ENCODE measurements around the gene ITPA. TPM values are rescaled to one million over a fixed set of nuclear protein-coding genes. Genes with fewer than 3 reads are reported as not detected.

Gene ITPA
- total and polyA plus RNA-seq, 2 of the 4 experiments (the other 2 are of a cell fraction): 32.4 to 49.0 TPM

- no peak overlapping the region for H3K14ac ChIP-seq (replicated peaks; ENCODE audit: low read depth, low read length)
- no peak overlapping the region for H3K23ac ChIP-seq (ENCODE audit: low read depth, low read length)
- H3K27ac ChIP-seq (ENCODE audit: insufficient read depth, low read length): no peak overlapping the region
- CTCF ChIA-PET: interaction anchor here (0.6 to 1.2 kb wide), 4 partner anchors 9 to 235 kb away, joined by 3 to 5 read pairs (median 3); partner anchors contain the start of gene ITPA
- no peak overlapping the region for H3K4ac ChIP-seq (ENCODE audit: low read depth, low read length)
- no peak overlapping the region for H2BK15ac ChIP-seq (ENCODE audit: low read depth, low read length)
- H4K8ac ChIP-seq (ENCODE audit: low read depth in 2 of 2, low read length in 2 of 2): 0 out of 4 replicates have a peak overlapping the region, but pooled peaks of 1 of the 2 experiments have one; percentile 42
- H2AK9ac ChIP-seq (replicated peaks; ENCODE audit: low read depth, low read length, poor library complexity): peak overlapping the region; percentile 98
- no peak overlapping the region for H3K9ac ChIP-seq (ENCODE audit: low read depth, low read length)
- BruUV-seq (replicated peaks): no TSS peak
- no peak overlapping the region for H2BK20ac ChIP-seq (ENCODE audit: low read depth, low read length)
- peaks cover 0 to 16% of the 10 kb centered on the region in 2 experiments; a peak in 2 of 4 replicates for H3K79me1 ChIP-seq (ENCODE audit: low read depth in 1 of 2, low read length in 2 of 2)
- H3K9me3 ChIP-seq (ENCODE audit: control insufficient read depth, insufficient read depth, low read length): no peaks in the 10 kb centered on the region
- peaks cover 38% of the 10 kb centered on the region for H3K36me3 ChIP-seq (ENCODE audit: control insufficient read depth, insufficient read depth, low read length)
- H2BK120ac ChIP-seq (ENCODE audit: low read depth, low read length): no peak overlapping the region
- no peaks in the 10 kb centered on the region for H3K9me1 ChIP-seq (ENCODE audit: insufficient read depth, low read length)
- H4K20me1 ChIP-seq (ENCODE audit: insufficient read depth, low read length): peaks cover 8% of the 10 kb centered on the region
- H3K4me3 ChIP-seq (ENCODE audit: insufficient read depth, low read depth, low read length): no peak overlapping the region
- DNase-seq: no peak
- peak; percentile 98 for ATAC-seq (ENCODE audit: low read depth)
- in situ Hi-C loops (cut with MboI; ENCODE audit: low sequenced_read_pairs): no loop called here
- H4K5ac ChIP-seq (ENCODE audit: low read depth, low read length): no peak overlapping the region
- H2BK5ac ChIP-seq (ENCODE audit: low read depth, low read length, poor library complexity, severe bottlenecking): no peak overlapping the region
- H3K4me2 ChIP-seq (ENCODE audit: low read depth, low read length): no peak overlapping the region
- dilution Hi-C loops (cut with HindIII; ENCODE audit: low sequenced_read_pairs, unreplicated experiment): no loop called here
- POLR2A ChIA-PET (ENCODE audit: unreplicated experiment): no interaction called here
- intact Hi-C loops (cut with micrococcal nuclease): loop anchor here (1.0 to 10.0 kb wide), 3 partner anchors 58 to 256 kb away; partner anchors contain the start of gene ATRN
- H3K4me1 ChIP-seq (ENCODE audit: control insufficient read depth, insufficient read depth, low read length): no peaks in the 10 kb centered on the region
- no peak overlapping the region for H4K91ac ChIP-seq (ENCODE audit: insufficient read depth, low read depth, low read length)
- H3K56ac ChIP-seq (ENCODE audit: extremely low read depth, insufficient read depth, low read length): no peak overlapping the region
- H3K18ac ChIP-seq (ENCODE audit: low read depth, low read length): no peak overlapping the region
- H3K27me3 ChIP-seq (ENCODE audit: control insufficient read depth, insufficient read depth, low read length): no peaks in the 10 kb centered on the region
- no peak overlapping the region; the same call in none of the 2 replicates for H2AK5ac ChIP-seq (ENCODE audit: low read depth, low read length)
- WGBS, 2 experiments (ENCODE audit: extremely low coverage in 2 of 2, insufficient read length in 1 of 2): 34% methylated on average over 11 of the region's 30 CpGs; no CpG with 5 or more reads in 1 of the 2 experiments
- peak overlapping the region; percentile 78 for H2AFZ ChIP-seq (replicated peaks; ENCODE audit: low read length, poor library complexity)
- no peak for TF ChIP-seq CHD1 (IDR thresholded peaks at IDR 0.05; ENCODE audit: low read depth, low read length)
- no peak for TF ChIP-seq ELK1 (IDR thresholded peaks at IDR 0.05; ENCODE audit: borderline replicate concordance, low read depth, low read length)
- TF ChIP-seq FOS (IDR thresholded peaks at IDR 0.05; ENCODE audit: low read depth, low read length): no peak
- TF ChIP-seq MAFK (IDR thresholded peaks at IDR 0.05; ENCODE audit: low read depth, low read length): no peak
- TF ChIP-seq CEBPB (IDR thresholded peaks at IDR 0.05; ENCODE audit: low read depth, low read length): no peak
- TF ChIP-seq MAZ (IDR thresholded peaks at IDR 0.05; ENCODE audit: borderline replicate concordance, low read depth, low read length): peak; percentile 14; the same call in 1 of the 2 replicates
- no peak for TF ChIP-seq BHLHE40 (IDR thresholded peaks at IDR 0.05; ENCODE audit: low read depth, low read length)
- no peak for TF ChIP-seq NFE2L2 (IDR thresholded peaks at IDR 0.05; ENCODE audit: low read depth, low read length)
- TF ChIP-seq USF2 (IDR thresholded peaks at IDR 0.05; ENCODE audit: low read depth, low read length): no peak
- TF ChIP-seq CTCF (conservative IDR thresholded peaks at IDR 0.05; ENCODE audit: low read depth, low read length): peak; percentile 68
- no peak for TF ChIP-seq POLR2A (IDR thresholded peaks at IDR 0.05; ENCODE audit: low read depth, low read length)
- peak; percentile 59 for TF ChIP-seq RAD21 (IDR thresholded peaks at IDR 0.05; ENCODE audit: low read length)
- peak; percentile 66 for TF ChIP-seq SMC3 (IDR thresholded peaks at IDR 0.05; ENCODE audit: low read depth, low read length)
- no peak for TF ChIP-seq RCOR1 (IDR thresholded peaks at IDR 0.05; ENCODE audit: insufficient replicate concordance, low read length)
- TF ChIP-seq RFX5 (IDR thresholded peaks at IDR 0.05; ENCODE audit: low read depth, low read length): no peak
Observed at GRCh38 chr20:3218307-3218988, 9.2 kb downstream of the ITPA start.

Measured in IMR-90 (cell line).